GM18499 (cell line): ENCODE data around the gene GGT5.
"Not testable (repeated sequence)": the region's sequence is repeated elsewhere in the genome, so short reads cannot be mapped to it uniquely, and the experiment has no call there.

ENCODE experiments used
- ATAC-seq: cut with Tn5 transposase; IDR thresholded peaks from one replicate; pipeline ENCODE4 v1.9.1; 2021; ENCODE audit warnings: moderate number of reproducible peaks; ENCODE audit not compliant: insufficient read depth, unreplicated experiment

Gene GGT5

DNA sequence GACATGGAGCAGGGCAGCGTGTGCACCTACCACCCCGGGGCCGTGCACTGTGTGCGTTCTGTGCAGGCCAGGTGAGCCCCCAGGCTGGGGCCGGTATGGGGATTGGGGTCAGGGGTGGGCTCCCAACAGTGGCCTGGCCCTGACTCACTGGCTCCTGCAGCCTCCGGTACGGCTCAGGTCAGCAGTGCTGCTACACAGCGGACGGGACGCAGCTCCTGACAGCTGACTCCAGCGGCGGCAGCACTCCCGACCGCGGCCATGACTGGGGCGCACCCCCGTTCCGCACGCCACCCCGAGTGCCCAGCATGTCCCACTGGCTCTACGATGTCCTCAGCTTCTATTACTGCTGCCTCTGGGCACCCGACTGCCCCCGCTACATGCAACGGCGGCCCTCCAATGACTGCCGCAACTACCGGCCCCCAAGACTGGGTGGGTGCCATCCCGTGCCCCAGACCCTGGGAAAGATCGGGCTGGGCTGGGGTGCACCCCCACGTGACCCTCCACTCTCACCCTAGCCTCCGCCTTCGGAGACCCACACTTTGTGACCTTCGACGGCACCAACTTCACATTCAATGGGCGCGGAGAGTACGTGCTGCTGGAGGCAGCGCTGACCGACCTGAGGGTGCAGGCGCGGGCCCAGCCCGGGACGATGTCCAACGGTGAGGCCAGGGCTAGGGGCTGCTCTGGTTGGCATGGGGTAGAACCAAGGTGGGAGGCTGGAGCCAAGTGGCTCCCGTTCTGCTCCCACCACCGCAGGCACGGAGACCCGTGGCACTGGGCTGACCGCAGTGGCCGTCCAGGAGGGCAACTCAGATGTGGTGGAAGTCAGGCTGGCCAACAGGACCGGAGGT lies 59.2 kb downstream of the GGT5 start:
- no peak for ATAC-seq

DNA sequence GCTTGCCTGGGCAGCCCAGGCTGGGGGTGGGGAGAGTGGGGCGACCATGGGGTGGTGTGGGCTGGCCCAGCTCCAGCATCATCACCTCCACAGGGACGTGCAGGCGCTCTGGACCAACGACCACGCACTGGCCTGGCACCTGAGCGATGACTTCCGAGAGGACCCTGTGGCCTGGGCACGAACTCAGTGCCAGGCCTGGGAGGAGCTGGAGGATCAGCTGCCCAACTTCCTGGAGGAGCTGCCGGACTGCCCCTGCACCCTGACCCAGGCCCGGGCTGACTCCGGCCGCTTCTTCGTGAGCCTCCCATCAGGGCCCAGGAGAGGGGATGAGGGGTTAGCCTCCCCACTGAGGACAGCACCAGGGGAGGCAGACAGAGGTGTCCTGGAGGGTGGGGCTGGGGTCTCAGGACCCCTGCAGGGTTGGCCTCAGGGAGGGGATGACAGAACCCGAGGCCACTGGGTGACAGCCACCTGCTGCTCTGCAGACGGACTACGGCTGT lies 59.8 kb downstream of the GGT5 start:
- ATAC-seq: no peak

DNA sequence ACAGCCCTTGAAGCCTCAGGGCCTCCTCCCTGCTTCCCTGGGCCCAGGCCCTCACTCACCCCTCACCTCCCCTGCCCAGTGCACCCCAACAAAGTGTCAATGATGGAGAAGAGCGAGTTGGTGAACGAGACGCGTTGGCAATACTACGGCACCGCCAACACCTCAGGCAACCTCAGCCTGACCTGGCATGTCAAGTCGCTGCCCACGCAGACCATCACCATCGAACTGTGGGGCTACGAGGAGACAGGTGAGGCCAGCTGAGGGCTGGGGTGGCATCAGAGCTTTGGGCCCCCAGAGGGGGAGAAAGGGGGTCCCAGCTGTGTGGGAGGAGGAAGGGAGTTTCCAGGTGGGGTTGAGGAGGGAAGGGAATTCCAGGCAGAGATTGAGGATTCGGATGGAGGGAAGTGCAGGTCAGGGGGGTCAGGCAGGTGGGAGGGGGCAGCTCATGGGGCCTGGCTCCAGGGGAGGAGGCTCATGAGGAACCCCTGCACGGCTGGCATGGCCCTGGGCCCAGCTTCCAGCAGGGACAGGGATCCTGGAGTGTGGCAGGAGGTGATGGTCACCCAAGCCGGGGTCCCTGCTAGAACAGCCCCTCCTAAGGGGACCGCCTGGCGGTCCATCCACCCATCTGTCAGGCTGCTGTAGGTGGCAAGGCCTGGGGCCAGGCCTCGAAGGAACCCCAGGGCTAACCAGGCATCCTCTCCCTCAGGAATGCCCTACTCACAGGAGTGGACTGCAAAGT lies 60.7 kb downstream of the GGT5 start:
- ATAC-seq: no peak

DNA sequence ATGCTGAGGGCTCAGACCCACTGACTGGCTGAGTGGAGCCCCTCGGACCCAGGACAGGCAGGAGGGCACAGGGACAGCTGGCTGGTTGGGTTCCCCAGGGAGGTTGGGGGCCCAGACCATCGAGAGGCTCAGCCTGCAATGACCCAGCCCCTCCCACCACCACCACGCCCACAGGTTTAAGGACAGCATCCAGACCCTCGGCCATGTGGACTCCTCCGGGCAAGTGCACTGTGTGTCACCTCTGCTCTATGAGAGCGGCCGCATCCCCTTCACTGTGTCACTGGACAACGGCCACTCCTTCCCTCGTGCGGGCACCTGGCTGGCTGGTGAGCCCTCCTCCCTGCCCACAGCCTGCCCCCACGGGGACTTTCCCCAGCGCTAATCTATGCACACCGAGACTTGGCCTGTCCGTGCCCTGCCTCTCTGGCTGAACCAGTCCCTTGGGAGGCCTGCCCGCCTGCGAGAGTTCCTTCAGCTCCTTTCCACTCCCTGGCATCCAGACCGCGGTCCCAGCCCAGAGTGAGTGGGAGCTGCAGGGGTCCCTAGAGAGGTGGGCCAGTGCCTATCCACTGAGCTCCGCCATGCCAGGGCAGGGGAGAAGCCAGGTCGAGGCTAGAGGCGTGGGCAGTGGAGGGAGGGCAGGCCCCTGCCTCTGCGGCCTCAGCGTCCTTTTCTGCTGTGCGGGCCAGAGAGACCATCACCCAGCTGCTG lies 61.4 kb downstream of the GGT5 start:
- no peak for ATAC-seq

DNA sequence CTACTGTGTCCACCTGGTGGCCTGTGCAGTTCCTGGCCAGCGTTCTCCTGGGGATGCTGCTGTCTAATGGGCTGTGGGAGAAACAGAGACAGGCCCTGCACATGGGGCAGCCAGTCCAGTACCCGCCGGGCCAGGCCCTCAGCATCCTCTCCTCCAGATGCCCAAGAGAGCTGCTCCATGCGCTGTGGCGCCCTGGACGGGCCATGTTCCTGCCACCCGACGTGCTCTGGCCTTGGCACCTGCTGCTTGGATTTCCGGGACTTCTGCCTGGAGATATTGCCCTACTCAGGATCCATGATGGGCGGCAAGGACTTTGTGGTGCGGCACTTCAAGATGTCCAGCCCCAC lies 62.0 kb downstream of the GGT5 start:
- not testable (repeated sequence) for ATAC-seq

DNA sequence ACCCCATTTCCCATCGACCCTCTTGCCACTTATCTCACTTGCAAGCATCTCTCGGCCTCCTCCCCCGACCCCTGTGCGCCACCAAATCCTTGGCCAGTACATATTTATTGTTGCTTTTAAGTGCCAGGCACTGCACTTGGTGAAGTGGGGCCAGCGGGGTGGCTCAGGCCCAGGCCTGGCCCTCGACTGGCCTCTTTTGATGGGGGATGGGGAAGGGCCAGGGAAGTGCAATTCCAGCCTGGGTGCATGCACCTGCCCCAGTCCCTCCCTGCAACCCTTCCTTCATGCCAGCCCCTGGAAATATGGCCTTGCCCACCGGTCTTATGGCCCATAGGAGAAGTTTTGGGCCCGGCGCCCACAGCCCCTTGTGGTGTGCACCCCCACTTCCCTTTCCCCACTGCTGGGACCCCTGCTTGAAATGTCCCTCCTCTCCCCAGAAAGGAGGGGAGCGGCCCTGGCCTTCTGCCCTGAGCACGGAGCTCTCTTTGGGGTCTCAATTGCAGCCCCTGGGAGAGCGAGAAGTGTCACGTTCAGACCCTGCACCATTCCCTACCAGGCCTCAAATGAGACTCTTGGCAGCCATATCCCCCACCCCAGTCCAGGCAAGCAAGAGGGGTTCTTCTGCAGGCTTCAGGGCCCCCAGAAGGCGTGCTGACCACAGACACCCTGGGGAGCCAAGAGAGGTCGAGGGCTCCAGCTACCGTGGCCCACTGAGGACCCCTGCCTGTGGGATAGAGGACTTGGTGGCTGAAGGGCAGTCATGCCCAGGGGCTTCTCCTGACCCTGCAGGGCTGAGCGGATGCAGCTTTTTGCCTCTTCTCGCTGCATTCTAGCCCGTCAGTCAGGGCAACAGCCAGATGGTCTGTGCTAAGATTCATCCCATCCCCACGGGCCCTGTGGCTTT lies 62.6 kb downstream of the GGT5 start:
- no peak for ATAC-seq

DNA sequence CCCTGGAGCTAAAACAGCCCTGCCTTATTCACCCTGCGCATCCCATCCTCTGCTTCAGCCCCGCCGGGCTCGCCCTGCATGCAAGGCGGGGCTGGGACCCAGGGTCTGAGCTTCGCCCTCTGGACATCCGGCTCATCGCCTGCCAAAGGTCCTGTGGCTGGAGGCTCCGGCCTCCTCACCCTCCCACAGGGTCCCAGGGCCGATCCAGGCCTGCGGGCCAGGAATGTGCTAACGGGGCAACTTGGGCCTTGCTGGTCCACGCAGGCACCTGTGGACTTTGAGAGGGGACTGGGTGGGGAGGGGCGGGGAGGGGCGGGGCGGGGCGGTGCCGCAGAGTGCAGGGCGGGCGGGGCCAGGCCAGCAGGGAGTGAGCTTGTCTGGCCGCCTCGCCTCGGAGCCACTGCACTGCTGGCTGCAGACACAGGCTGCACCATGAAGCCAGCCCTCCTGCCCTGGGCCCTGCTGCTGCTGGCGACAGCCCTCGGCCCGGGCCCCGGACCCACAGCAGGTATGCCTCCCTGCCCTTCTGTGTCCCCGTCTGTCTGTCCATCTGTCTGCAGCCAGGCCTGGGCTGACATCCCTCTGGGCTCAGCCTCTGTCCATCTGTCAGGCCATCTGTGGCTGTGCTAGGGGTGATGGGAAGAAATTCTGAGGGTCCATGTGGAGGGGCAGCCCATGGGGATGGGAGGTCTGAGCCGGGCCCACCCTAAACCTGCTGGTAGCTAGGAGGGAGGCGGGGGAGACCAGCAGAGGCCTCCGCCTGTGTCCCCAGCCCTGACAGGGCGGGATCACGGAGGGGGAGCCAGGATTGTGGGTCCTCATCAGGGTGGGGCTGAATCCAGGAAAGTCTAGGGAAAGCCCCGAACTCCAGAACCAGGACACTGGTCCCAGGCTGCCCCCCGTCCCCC lies 63.5 kb downstream of the GGT5 start, which contains the start of gene SUSD2:
Gene SUSD2, plus strand, starts transcription at position 400 of the 908 bp plus-strand sequence. Its CDS starts 33 bp downstream, at position 433.
- no peak for ATAC-seq

DNA sequence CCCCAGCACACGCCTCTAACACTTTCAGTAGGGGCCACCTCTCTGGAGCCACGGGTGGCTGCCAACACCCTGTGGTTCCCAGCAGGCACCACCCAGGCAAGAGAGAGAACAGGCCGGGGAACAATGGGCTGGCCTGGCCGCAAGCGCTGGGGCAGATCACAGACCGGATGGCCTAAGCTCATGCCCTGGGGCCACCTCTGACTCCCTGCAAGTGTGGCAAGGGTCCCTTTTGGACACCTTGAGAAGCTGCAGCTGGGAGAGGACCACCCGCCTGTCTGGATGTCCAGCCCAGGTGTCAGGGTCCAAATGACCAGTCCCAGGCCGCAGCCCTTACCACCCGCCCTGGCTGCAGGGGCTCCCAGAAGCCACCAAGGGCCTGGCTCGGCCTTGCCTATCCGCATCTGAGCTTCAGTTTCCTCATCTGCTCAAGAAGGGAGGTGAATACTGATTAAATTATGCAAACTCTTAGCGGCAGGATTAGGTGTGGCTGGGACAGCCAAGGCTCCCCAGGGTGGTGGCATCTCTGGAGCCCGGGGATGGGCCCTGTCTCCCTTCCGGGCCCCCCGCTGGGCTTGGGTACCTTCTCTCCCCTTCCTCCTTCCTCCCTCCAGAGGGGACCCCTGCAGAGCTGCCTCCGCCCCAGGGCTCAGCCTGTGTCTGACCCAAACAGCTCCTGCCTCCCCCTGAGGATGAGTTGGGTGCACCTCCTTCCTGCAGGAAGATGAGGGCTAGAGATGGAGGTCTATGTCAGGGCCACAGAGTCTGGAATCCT lies 64.4 kb downstream of the GGT5 start:
- ATAC-seq: no peak

DNA sequence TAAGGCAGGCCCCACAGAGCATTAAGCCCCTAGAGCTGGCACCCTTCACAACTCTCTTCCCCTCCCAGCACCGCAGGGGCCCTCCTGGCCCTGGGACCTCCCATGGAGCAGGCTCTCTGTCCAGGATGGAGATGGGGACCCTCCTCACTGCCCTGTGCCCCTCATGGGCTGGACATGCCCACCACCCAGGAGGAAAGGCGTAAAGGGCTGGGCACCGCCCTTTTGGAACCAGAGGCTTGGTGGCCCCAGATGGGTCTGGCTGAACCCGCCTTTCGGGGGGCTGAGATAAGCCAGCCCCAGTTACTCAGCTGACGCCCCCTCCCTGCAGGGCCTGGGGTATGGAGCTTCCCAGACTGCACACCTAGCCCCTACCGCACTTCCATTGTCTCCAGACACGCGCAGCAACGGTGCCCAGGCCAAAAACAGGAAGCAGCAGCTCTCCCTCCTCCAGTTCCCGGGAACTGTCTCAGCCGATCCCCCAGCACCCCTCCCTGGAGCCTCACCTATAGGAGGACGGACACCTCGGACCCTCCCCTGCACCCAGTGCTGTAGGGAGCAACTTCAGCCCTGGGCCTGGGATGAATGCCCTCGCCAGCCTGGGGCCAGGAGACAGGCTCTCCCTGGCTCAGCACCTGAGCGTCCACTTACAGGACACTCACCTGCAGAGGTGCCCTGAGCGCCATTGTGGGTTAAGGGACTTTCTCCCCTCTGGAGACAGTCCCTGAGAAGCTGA lies 65.2 kb downstream of the GGT5 start:
- no peak for ATAC-seq

DNA sequence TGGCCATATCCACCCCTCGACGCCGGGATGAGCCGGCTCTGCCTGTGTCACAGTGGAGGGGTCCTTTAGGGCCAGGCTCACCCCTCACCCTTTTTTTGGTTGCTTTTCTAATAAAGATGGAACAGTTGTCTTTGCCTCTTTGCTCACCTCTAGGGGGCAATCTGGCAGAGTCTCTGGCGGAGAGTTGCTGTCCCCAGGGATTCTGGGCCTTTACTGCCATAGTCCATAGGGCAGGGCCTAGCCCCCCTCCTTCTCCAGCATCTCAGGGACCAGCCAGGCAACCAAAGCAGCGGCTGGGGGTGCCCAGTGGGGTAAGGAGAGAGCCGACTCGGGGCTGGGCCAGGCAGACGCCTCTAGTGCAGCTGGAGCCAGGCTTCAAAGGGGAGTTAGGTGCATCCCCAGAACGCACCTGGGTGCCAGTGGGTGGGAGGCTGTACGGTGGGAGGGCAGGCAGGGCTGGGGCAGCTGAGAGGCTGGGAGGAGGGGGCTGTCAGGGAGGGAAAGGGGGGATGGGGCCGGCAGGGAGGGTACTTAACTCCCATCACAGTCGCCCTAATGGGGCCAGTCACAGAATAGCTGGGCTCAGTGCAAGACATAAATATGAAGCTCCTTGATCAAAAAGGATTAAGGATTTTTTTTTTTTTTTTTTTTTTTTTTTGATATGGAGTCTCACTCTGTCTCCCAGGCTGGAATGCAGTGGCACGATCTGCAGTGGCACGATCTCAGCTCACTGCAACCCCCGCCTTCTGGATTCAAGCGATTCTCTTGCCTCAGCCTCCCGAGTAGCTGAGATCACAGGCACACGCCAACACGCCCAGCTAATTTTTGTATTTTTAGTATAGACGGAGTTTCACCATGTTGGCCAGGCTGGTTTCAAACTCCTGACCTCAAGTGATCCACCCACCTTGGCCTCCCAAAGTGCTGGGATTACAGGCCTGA lies 66.1 kb downstream of the GGT5 start:
- ATAC-seq: no peak

DNA sequence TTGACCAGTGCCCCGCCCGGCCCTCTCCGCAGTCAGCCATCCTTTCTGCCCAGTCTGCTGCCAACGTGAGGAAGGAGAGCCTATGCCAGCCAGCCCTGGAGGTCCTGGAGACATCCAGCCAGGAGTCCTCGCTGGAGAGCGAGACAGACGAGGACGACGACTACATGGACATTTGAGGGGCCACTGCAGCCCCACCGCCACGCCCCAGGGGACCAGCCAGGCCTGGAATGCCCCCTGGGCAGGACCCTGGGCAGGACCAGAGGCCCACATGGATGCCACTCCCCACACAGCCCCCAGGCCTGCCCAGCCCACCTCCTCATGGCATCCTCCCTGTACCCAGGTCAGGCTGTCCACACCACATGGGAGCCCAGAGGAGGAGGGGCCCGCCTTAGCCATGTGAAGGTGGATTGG lies 66.9 kb downstream of the GGT5 start:
- ATAC-seq: no peak

DNA sequence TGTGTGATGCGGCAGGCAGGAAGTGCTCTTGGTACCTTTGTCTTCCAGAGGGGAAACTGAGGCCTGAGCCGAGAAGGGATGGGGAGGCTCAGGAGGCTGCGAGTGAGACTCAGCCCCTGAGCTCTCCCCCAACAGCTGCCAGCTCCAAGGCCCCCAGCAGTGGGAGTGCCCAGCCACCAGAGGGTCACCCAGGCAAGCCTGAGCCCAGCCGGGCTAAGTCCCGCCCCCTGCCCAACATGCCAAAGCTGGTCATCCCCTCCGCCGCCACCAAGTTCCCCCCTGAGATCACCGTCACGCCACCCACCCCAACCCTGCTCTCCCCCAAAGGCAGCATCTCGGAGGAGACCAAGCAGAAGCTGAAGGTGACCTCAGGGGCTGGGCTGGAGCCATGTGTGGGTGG lies 67.4 kb downstream of the GGT5 start:
- no peak for ATAC-seq

DNA sequence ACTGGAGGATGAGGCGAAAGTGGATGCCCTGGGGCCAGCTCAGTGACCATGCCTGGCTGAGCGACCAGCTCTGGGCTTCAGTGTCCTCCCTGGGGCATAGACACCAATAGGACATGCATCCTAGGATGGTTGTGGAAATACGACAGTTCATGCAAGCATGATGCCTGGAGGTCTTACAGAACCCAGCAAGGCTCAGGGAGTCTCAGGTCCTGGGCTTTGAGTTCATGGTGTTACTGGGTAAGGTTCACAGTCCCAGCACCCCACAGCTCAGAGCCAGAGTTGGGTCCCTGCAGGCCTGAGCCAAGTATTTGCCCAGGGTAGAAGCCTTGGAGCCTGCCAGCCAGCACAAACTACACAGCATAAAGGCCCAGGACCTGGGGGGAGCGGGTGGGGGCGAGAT lies 67.8 kb downstream of the GGT5 start:
- ATAC-seq: no peak

DNA sequence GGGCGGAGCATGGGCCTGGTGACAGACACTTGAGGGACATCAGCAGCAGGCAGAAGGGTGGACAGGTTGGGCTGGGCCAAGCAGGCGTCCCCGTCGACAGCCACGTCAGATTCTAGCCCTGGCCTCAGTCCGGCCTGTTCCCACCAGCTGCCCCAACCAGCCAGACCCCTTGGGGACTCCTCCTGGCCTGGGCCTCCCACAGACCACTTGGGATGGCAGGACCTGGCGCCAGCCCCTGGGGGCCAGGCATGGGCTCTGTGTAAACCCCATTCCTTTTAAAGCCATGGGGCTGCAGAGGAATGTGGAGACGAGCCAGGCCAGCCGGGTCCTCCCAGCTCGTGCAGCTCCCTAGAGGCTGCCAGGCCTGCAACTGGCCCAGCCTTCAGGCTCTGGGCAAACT lies 68.3 kb downstream of the GGT5 start:
- ATAC-seq: no peak

DNA sequence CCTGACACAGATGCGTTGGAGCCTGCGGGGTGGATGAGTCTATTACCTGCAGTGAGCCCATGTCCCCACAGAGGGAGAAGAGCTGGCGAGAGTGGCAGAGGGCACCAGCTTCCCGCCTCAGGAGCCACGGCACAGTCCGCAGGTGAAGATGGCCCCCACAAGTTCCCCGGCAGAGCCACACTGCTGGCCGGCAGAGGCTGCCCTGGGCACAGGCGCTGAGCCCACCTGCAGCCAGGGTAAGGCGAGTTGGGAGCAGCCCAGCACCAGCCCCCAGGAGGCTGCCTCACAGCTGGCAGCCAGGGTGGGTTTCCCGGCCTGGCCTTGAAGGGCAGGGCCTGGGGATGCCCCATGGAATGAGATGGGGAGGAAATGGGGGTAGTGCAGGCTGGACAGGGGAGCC lies 68.8 kb downstream of the GGT5 start:
- ATAC-seq: no peak

DNA sequence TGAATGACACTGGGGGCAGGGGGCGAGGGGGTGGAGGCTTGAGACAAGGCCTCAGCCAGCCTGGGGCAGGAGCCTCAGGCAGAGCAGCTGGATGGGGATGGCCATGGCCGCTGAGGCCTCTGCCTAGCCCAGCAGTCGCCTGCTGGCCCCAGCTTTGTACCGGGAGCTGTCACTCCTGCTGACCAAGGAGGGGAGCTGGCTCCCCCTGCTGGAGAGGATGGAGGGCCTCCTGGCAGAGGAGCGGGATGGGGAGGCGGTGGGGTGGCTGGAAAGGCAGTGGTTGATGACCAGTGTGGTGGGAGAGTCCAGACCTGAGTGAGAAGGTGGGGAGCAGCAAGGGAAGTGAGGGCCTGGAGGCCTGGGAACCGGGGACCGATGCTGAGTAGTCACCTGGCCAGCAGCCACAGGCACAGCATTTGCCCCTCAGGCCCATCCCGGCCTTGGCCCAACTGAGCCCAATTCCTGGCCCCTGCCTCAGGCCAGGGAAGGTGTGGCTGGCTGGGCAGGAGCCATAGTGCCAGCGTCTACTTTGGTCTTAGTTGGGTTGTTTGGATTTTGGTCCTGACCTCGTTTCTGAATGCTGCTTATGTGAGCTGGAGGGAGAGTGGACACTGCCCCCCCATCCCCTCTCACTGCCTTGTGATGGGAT lies 69.6 kb downstream of the GGT5 start:
- no peak for ATAC-seq
